Thyroid gland (tissue), 4 donors: Measurements from ENCODE around the gene CISD2. TPM values are rescaled to one million over a fixed set of nuclear protein-coding genes. Genes with fewer than 3 reads are reported as not detected.

Experiments
- DNase-seq, 2 donors: peaks; one replicate each; pipeline ENCODE4 v3.0.0-alpha.2; 2019
- H3K27ac ChIP-seq, 3 donors: fragments of 200-600 bp; sonication (generic); 1 replicate in 2 of 3; 2 replicates in 1 of 3; pipeline ENCODE4 v1.5.1; 2016 to 2019; ENCODE audit warnings: mild to moderate bottlenecking in 1 of 3, moderate library complexity in 1 of 3
- H3K27me3 ChIP-seq: fragments of 200-600 bp; sonication (generic); one replicate; pipeline ENCODE4 v1.5.1; 2019
- H3K36me3 ChIP-seq, 2 donors: fragments of 200-600 bp; sonication (generic); one replicate each; pipeline ENCODE4 v1.5.1; 2016 to 2019
- H3K4me1 ChIP-seq, 2 donors: fragments of 200-600 bp; sonication (generic); one replicate each; pipeline ENCODE4 v1.5.1; 2017 to 2019
- H3K4me3 ChIP-seq, 3 donors: fragments of 200-600 bp; sonication (generic); replicated peaks in 1 of 3; 1 replicate in 2 of 3; 2 replicates in 1 of 3; pipeline ENCODE4 v1.5.1; 2016; ENCODE audit warnings: mild to moderate bottlenecking in 1 of 3
- H3K9me3 ChIP-seq: fragments of 200-600 bp; sonication (generic); one replicate; pipeline ENCODE4 v1.5.1; 2017
- POLR2A ChIP-seq, 2 donors: fragments of 450-650 bp; IDR thresholded peaks; one replicate each; pipeline ENCODE4 v1.6.1; 2017; ENCODE audit warnings: antibody characterized with exemption in 2 of 2, mild to moderate bottlenecking in 2 of 2, moderate library complexity in 1 of 2
- WGBS, 2 donors: methylation state at CpG; one replicate each; pipeline ENCODE4 v1.1.5; 2017; 5-methylcytosine and 5-hydroxymethylcytosine counted together
- intact Hi-C: fragments of 100-400 bp; cut with DNase I; formaldehyde crosslinking; loops from one replicate; pipeline ENCODE4 v1.15.1; 2023
- total RNA-seq, 4 donors: library from RNA; depleted of rRNA; stranded (reverse); fragments of >200 nt; gene quantifications; one replicate each; pipeline ENCODE4 v1.2.3, GENCODE V29; 2016
- TF ChIP-seq, protein P1 (sequence below), 6 experiments: fragments of 200-600 bp in 3 of 6; fragments of 450-650 bp in 3 of 6; sonication (generic) in 3 of 6; IDR thresholded peaks; one replicate each; pipeline ENCODE4 v1.5.1; 2016 to 2019; ENCODE audit warnings: antibody characterized with exemption in 6 of 6, mild to moderate bottlenecking in 2 of 6, inconsistent platforms in 1 of 6, moderate library complexity in 1 of 6

The CISD2 gene
- total RNA-seq, 4 donors from 2014 or later, result 29.3 to 37.0 (median 33.7) TPM

DNA sequence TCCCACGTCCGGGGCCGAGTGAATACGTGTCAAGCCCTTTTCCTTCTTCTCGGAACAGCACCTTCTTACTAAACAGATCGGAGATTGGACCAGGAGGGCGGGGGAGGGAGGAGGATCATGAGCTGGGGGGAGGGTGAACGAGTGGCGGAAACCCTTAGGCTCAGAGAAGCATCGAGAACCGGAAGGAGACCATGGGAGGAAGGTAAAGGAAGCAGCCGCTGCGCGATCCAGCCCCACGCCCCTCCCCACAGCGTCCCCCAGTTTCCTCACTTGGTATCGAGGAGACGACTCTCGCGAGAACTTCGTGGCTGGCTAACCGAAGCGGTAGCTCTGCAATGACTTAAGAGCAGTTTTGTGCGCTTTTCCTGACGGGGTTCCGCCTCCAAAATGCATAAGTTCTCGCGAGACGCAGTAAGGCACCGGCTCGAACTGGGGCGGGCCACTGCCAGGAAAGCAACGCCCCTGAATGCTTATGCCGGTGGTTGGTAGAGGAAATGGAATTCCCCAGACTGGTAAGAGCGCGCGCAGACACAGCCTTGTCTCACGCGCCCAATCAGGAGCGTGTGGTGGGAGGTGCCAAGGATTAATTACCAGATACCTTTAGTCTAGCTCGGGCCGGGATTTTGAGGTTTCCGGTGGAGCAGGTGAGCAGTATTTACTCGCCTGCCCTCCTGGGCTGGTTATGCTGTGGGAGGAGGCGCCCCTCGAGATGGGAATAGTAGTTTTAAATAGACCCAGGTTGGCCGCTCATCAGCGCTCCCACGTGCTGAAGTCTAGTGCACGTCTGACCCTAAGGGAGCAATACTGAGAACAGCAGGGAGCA, 40.9 kb upstream of the CISD2 start:
- peak in 1 of 2 donors; percentile 93 for TF ChIP-seq POLR2A (IDR thresholded peaks at IDR 0.05)
- TF ChIP-seq, protein P1, sequence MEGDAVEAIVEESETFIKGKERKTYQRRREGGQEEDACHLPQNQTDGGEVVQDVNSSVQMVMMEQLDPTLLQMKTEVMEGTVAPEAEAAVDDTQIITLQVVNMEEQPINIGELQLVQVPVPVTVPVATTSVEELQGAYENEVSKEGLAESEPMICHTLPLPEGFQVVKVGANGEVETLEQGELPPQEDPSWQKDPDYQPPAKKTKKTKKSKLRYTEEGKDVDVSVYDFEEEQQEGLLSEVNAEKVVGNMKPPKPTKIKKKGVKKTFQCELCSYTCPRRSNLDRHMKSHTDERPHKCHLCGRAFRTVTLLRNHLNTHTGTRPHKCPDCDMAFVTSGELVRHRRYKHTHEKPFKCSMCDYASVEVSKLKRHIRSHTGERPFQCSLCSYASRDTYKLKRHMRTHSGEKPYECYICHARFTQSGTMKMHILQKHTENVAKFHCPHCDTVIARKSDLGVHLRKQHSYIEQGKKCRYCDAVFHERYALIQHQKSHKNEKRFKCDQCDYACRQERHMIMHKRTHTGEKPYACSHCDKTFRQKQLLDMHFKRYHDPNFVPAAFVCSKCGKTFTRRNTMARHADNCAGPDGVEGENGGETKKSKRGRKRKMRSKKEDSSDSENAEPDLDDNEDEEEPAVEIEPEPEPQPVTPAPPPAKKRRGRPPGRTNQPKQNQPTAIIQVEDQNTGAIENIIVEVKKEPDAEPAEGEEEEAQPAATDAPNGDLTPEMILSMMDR (IDR thresholded peaks at IDR 0.05), result no peak
- peak; percentile 99 to 100 for DNase-seq
- Histone ChIP-seq H3K27ac (peak overlapping the region; percentile 100), H3K4me3 (peak overlapping the region; percentile 89 to 99 (median 96)), H3K4me1 (peaks cover 20 to 28% of the 10 kb centered on the region in 2 donors), H3K9me3 (no peaks in the 10 kb centered on the region), H3K27me3 (no peaks in the 10 kb centered on the region), H3K36me3 (no peaks in the 10 kb centered on the region)
- intact Hi-C loops, result loop anchor here (5.0 kb wide), 1 partner anchor 39 kb away; the partner anchor contains the start of gene CISD2
- WGBS, 2 donors, result 0 to 1% methylated on average over 44 to 47 of the region's 50 CpGs

DNA sequence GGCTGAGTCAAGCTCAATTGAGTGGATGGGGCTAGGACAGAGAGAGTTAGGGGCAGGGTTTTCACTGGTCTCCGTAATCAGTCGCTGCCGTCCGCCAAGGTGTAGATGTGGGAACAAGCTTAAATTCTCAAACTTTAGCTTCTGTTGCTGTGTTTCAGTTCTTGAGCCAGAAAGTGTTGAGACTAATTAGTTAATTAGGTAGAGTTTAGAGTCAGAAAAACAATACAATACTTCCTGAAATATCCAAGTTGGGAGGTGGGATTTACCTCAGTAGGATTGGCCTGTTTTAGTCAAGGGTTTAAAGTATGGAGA, 40.3 kb upstream of the CISD2 start:
- H3K4me1 ChIP-seq, result peaks cover 15 to 26% of the 10 kb centered on the region in 2 donors
- no peaks in the 10 kb centered on the region for H3K9me3 ChIP-seq
- TF ChIP-seq POLR2A (IDR thresholded peaks at IDR 0.05), result no peak
- TF ChIP-seq, protein P1 (IDR thresholded peaks at IDR 0.05), result no peak
- peak overlapping the region; percentile 22 to 96 (median 30) for H3K4me3 ChIP-seq
- intact Hi-C loops, result loop anchor here (5.0 kb wide), 1 partner anchor 39 kb away; the partner anchor contains the start of gene CISD2
- peak overlapping the region; percentile 80 to 100 (median 100) for H3K27ac ChIP-seq
- H3K27me3 ChIP-seq, result no peaks in the 10 kb centered on the region
- no peaks in the 10 kb centered on the region for H3K36me3 ChIP-seq
- DNase-seq, result no peak
- WGBS, 2 donors, result 0% methylated on average over 4 of the region's 4 CpGs

DNA sequence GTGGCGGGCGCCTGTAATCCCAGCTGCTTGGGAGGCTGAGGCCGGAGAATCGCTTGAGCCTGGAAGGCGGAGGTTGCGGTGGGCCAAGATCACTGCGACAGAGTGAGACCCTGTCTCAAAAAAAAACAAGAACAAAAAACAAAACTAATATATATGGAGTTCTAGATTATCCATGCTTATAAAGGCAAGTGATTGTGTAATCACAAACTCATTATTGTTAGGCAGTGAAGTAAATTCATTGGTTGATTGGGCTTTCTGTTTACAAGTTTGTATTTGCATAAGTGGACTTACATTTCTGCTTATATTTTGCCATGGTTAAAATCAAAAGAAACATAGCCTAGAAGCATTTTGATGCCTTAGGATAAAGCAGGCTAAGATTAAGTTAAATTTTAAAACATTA, 39.0 kb upstream of the CISD2 start:
- TF ChIP-seq, protein P1 (IDR thresholded peaks at IDR 0.05), result no peak
- no peak for TF ChIP-seq POLR2A (IDR thresholded peaks at IDR 0.05)
- Histone ChIP-seq H3K27ac (no peak overlapping the region), H3K4me3 (no peak overlapping the region), H3K9me3 (no peaks in the 10 kb centered on the region), H3K27me3 (no peaks in the 10 kb centered on the region), H3K36me3 (no peaks in the 10 kb centered on the region), H3K4me1 (peaks cover 10 to 15% of the 10 kb centered on the region in 2 donors)
- WGBS, 2 donors, result 97 to 100% methylated on average over 7 of the region's 7 CpGs
- intact Hi-C loops, result loop anchor here (5.0 kb wide), 1 partner anchor 37 kb away; the partner anchor contains the start of gene CISD2
- DNase-seq, result no peak

DNA sequence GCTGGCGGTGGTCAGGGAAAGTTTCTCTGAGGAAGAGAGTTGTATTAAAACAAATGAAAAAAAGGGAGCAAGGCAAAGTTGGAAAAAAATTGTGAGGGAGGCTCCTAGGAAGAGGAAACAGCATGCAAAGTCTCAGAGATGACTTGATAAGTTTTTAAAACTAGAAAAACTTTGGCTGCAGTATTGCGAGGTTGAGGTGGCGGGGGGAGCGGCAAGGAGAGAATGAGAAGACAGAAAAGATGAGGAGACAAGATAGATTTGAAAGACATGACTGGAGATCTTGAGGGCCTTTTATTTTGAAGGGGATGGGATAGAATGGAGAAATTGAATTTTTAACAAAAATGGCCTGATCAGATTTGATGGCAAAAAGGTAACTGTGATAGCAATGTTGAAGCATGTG, 36.7 kb upstream of the CISD2 start:
- intact Hi-C loops, result no loop called here

More for the DNA sequence above, 36.7 kb upstream of the CISD2 start:
- Histone ChIP-seq H3K4me1 (peaks cover 10 to 13% of the 10 kb centered on the region in 2 donors), H3K4me3 (no peak overlapping the region), H3K27me3 (no peaks in the 10 kb centered on the region), H3K9me3 (no peaks in the 10 kb centered on the region), H3K36me3 (no peaks in the 10 kb centered on the region), H3K27ac (no peak overlapping the region)
- 92 to 95% methylated on average over 4 of the region's 4 CpGs for WGBS, 2 donors
- TF ChIP-seq POLR2A (IDR thresholded peaks at IDR 0.05), result no peak
- TF ChIP-seq, protein P1 (IDR thresholded peaks at IDR 0.05), result no peak
- DNase-seq, result no peak
